GM21526 (cell line): ENCODE results near the gene AKT1.
A peak's percentile ranks its signal among the peaks of the same experiment; 100 is the strongest.
"Not testable (repeated sequence)": the region's sequence is repeated elsewhere in the genome, so short reads cannot be mapped to it uniquely, and the experiment has no call there.

Experiments used
- ATAC-seq: cut with Tn5 transposase; IDR thresholded peaks from one replicate; pipeline ENCODE4 v1.9.1; 2021; ENCODE audit warnings: moderate library complexity; ENCODE audit not compliant: unreplicated experiment, low FRiP score

The AKT1 gene

DNA sequence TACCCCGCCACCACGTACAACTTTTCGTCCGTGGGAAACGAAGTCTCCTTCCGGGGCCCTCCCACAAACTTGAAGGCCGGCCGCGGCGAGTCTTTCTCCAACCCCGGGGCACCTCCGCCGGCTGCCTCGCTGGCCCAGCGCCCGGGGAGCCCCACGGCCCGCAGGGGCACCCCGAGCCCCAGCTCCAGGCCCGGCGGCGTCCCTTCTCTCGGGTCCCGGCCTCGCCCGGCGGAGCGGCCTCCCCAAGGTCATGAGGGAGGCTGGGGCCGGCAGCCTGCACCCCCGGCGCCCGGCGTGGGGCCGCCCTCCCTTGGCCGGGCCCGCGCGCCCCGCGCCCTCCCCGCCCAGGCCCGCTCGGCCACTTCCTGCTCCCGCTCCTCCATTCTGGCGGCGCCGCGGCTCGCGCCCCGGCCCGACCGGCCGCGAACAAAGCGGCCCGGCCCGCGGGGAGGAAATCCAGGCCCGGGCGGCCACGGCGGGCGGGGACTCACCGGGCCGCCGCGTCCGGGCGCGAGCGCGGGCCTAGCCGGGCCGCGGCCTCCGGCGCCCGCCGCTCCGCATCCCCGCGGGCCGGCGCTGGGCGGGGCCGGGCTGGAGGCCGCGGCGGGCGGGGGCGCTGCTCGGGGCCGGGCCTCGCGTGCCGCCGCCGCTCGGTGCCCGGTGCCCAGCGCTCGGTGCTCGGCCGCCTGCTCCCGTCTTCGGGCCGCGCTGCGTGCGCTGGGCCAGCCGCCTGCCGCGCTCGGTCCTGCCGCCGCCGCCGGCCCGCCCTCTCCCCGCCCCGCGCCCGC is at the start of gene AKT1:
Gene AKT1 (minus strand): TSS at position 756 of the 788 bp plus-strand sequence. CDS start 3,105 bp downstream, outside the sequence.
- ATAC-seq = no peak

DNA sequence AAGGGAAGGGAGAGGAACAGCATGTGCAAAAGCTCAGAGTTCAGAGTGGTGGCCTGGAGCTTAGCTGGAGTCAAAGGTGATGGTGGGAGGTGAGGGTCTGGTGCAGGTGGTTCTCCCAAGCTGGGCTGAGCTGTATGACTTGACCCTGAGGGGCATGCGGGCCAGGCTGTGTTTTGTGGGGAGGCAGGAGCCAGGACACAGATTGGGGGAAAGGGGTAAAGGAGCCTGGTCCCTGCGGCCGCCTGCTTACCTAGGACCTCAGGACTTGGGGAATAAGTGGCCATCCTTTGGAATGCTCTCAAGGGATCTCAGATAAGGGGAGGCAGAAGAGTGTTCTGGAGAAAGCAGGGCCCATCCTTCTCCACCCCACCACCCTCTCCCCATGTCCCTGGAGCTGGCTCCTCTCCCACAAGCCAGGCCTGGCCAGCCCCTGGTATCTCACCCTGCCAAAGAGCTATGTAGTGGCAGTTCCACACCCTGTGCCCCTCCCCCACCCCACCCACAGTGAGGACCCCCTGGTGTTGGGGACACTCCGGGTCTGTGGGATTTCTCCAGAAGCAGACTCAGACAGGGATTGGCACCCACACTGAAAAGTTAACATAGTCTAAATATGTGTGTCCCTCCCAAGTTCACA is 49.6 kb upstream of the AKT1 start:
- no peak for ATAC-seq

- ATAC-seq = no peak
Measured at GRCh38 chr14:104844306-104845032, 48.9 kb upstream of the AKT1 start.

DNA sequence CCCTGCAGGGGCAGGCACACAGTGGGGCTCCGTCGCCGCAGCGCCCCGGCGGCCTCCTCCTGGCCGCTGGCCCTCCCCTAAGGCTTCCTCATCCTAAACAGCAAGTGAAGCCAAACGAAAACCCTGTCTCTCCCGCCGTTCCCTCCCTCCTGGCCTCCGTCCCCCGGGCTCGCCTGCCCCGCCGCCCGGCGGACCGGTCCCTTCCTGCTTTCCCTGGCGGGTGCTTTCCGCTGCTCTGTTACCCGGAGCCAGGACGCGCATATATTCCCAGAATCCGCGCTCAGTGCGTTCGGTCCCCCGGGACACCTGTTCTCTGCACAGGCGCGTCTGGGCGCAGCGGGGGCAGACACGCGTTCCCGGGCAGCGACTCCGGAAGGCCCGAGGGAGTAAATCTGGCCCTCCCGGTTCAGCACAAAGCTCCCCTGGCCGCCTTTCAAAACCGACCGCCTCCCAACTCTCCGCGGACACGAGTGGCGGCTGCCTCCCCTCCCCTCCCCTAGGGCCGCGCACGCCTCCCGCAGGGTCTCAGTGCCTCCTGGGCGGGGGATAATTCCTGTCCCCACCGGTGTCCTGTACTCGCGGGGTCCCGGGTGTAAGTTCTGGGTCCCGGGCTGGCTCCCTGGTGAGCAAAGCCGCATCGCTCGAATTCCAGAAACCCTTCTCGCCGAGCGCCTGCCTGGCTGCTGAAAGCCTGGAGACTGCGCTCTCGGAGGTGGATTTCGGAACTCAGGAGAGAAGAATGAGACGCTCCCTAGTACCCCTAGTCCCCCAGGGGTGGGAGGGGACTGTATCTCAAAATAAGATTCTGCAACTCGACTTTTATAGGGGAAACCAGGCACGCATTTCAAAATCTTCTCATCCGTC is 48.1 kb upstream of the AKT1 start:
- ATAC-seq = no peak

GRCh38 chr14:104843006-104843405 is 47.5 kb upstream of the AKT1 start:
- ATAC-seq = no peak

- no peak for ATAC-seq
Measured at GRCh38 chr14:104841730-104842129, 46.2 kb upstream of the AKT1 start.

DNA sequence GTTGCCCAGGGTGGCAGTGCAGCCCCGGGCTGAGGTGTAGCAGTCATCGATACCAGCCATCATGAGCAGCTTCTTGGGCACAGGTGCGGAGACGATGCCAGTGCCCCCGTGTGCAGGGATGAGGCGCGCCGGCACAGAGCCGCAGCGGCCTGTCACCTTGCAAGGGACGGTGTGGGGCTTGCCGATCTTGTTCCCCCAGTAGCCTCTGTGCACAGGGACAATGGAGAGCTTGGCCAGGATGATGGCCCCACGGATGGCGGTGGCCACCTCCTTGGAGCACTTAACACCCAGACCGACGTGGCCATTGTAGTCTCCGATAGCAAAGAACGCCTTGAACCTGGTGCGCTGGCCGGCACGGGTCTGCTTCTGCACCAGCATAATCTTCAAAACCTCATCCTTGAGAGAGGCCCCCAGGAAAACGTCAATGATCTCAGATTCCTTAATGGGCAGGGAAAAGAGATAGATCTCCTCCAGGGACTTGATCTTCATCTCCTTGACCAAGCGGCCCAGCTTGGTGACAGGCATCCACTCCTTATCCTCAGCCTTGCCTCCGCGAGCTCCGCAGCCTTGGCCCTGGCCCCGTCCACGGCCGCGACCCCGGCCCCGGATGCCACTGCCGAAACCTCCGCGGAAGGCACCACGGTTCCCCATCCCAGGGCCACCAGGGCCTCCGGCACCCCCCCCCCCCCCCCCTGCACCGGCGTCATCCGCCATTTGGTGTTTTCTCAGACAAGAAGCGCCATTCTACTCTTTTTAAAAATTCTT is 40.8 kb upstream of the AKT1 start:
- not testable (repeated sequence) for ATAC-seq

DNA sequence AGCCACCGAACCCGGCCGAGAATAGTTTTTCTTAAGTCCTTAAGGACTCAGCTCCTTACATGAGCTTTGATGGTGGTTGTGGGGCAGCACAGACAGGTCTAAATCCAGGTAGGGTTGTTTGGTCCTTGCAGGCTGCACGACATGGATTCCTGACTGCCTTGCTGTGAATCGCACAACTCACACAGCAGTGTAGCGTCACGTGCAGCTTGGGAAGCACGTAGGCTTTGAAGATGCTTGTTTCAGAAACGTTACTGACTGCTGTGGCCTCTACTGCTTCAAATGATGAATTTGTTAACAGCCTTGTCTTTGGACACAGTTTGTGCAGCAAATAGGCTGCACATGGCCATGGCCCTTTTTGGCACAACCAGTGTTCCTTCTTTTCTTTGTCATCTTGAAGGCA is 35.2 kb upstream of the AKT1 start:
- ATAC-seq = no peak

DNA sequence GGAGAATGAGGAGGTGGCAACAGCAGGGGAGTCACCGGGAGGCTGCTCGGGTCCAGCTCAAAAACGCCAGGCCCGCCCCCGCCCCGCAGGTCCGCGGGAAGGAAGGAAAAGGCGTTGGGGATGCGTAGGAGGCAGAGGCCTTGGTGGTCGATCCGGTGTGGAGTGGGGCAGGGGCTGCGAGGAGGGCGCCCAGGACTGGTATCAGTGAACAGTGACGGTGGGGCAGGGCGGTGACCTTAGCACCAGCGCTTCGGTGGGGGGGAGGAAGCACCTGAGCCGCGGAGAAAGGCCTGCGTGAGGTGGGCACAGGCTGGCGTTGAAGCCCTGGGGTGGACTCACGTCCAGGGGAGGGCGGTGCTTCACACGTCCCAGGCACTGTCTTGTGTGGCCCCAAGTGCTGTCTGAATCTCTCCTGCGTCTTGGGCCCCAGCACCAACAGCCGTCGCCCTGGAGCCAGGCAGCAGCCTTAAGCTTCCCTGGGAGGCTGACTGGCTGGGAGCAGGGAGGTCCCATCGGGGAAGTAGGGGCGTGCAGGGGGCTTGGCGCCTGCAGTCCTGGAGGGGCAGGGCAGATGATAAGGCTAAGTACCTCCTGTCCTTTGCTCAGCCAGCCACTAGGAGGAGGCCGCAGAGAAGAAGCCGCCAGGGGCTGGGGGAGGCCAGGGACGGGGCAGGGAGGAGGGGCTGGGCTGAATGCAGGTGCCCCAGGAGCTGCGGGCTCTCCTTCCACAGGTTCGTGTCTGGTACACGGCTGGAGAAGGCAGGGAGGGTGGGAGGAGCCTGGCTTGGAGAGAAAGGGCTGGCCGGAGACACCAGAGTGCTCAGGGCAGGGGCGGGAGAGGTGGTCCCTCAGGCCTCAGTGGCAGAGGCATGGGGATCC is 31.9 kb upstream of the AKT1 start:
- no peak for ATAC-seq

- no peak for ATAC-seq
Measured at GRCh38 chr14:104826861-104827176, 31.3 kb upstream of the AKT1 start.

DNA sequence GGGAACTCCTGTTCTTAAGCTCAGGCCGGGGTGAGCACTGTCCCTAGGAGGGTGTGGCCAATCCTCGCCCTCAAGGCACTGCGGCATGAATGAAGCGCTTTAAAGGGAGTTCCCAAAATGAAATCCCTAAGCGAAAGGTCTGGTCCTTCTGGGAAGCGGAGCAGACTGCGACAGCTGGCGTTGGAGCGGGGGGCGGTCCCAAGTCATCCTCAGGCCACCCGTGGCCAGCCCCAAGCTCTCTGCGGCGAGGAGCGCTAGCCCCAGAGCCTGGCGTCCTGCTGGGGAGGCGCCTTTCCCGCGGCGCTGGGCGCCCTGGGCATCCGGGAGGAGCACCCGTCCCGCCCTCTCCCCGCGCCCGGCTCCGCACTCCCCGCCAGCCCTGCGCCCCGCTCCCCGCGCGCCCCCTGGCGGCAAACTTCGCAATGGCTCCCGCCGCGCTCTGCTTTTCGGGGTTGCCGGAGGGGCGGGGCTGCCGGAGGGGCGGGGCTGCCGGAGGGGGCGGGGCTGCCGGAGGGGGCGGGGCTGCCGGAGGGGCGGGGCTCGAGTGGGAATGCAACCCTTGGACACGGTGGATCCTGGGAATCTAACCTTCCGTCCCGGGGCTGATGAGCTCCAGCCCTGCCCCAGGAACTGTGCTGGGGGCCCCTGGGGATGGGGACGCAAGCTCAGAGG is 30.8 kb upstream of the AKT1 start:
- ATAC-seq = peak; percentile 64

DNA sequence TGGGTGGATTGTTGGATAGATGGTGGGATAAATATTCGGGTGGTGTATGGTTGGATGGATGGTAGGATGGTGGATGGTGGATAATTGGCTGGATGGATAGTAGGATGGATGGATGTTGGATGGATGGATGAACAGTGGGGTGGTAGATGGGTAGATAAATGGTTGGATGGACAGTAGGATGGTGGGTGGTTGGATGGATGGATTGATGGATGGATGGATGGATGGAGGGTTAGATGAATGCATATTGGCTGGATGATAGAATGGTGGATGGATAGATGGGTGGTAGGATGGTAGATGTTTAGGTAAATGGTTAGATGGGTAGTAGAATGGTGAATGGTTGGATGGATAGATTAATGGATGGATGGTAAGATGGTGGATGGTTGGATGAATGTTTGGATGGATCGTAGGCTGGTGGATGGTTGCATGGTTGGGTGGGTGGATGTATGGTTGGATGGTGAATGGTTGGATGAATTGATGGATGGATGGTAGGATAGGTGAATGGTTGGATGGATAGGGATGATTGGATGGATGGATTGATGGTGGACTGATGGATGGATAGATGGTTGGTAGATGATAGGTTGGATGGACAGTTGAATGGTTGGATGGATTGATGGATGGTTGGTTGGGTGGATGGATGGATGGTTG is 28.9 kb upstream of the AKT1 start:
- ATAC-seq = no peak

DNA sequence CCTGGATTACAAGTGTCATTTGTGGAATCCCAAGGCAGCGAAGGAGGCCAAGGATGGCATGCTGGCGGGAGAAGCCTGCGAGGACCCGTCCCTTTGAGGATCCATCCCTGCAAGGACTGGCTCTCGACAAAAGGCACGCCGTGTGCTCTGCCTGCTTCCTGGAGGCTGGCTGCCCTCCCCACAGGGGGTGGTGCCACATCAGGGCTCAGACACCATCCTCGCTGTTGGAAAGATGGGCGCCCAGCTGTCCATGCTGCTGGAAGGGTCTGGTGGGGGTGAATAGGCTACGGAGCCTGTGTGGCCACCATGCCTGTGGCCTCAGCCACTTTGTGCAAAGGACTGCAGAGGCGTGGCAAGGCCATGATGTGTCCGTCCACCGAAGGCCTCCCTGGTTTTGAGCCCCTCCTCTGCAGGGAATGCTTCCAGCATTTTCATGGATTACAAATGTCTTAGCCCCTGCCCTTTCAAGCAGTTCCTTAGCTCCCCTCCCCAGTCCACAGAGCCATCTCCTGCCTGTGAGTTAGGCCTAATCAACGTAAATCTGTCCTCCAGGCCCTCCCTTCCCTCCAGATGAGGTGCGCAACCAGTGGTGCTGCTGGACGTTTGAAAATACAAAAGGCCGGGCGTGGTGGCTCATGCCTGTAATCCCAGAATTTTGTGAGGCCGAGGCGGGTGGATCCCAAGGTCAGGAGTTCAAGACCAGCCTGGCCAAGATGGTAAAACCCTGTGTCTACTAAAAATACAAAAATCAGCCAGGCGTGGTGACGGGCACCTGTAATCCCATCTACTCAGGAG is 27.5 kb upstream of the AKT1 start:
- no peak for ATAC-seq

- ATAC-seq = no peak
Measured at GRCh38 chr14:104821971-104822608, 26.5 kb upstream of the AKT1 start.

- no peak for ATAC-seq
Measured at GRCh38 chr14:104821229-104821945, 25.8 kb upstream of the AKT1 start.

DNA sequence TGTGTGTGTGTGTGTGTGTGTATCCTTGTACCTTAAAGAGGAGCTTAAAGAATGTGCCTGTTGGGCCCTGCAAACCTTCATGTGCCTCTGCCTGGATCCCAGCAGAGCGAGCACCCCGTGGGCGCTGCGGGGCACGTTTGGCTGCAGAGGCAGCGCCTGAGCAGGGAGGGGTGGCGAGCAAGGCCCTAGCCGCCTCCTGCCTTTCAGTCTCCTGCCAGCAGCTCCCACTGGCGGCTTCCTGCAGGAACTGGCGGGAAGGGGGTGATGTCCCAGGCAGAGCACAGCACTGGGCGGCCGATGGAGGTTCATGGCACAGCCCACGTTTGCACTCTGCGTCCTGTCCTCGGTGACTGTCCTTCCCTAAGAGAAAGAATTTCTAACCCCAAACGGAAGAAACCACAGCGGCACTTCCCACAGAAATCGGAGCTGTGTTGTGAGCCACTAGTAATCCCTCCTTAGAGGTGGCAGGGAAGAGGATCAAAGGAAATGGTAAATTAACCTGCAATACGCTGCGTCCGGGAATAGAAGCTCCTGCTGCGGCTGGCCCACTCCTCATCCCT is 25.2 kb upstream of the AKT1 start:
- no peak for ATAC-seq
